Gastrocnemius medialis (tissue), 4 donors: Measurements from ENCODE around the gene PDE7B. TPM values are rescaled to one million over a fixed set of nuclear protein-coding genes. Genes with fewer than 3 reads are reported as not detected.

Experiments
- ATAC-seq, 2 donors: fragments of 150-250 bp; one replicate each; pipeline ENCODE4 v1.9.1; 2016
- DNase-seq, 2 donors: peaks; one replicate each; pipeline ENCODE4 v3.0.0-alpha.2; 2019
- H3K27ac ChIP-seq, 4 donors: fragments of 200-600 bp; sonication (generic); 1 replicate in 1 of 4; 2 replicates in 3 of 4; pipeline ENCODE4 v1.5.1; 2016 to 2018; ENCODE audit warnings: mild to moderate bottlenecking in 2 of 4, moderate library complexity in 1 of 4
- H3K27me3 ChIP-seq, 3 donors: fragments of 200-600 bp; sonication (generic) in 2 of 3; 1 replicate in 1 of 3; 2 replicates in 2 of 3; pipeline versions ENCODE4 v1.5.1 to v1.6.0; 2016 to 2019; ENCODE audit warnings: mild to moderate bottlenecking in 1 of 3, moderate library complexity in 1 of 3
- H3K36me3 ChIP-seq, 2 donors: fragments of 200-600 bp; sonication (generic) in 1 of 2; one replicate each; pipeline ENCODE4 v1.5.1; 2017 to 2018
- H3K4me1 ChIP-seq, 2 donors: fragments of 200-600 bp; sonication (generic) in 1 of 2; one replicate each; pipeline ENCODE4 v1.5.1; 2016 to 2017; ENCODE audit warnings: mild to moderate bottlenecking in 2 of 2
- H3K4me3 ChIP-seq, 4 donors: fragments of 200-600 bp; sonication (generic) in 3 of 4; 1 replicate in 1 of 4; 2 replicates in 3 of 4; pipeline ENCODE4 v1.5.1; 2016 to 2019; ENCODE audit warnings: mild to moderate bottlenecking in 2 of 4
- H3K9me3 ChIP-seq, 3 donors: fragments of 200-600 bp; sonication (generic) in 2 of 3; 1 replicate in 1 of 3; 2 replicates in 2 of 3; pipeline ENCODE4 v1.5.1; 2016 to 2019
- CTCF ChIP-seq, 5 experiments: fragments of 450-650 bp in 3 of 5; fragments of 200-600 bp in 2 of 5; sonication (generic) in 2 of 5; IDR thresholded peaks in 4 of 5; conservative IDR thresholded peaks in 1 of 5; 1 replicate in 4 of 5; 2 replicates in 1 of 5; pipeline ENCODE4 v1.5.1; 2016 to 2019; ENCODE audit warnings: antibody characterized with exemption in 5 of 5, mild to moderate bottlenecking in 3 of 5, moderate library complexity in 3 of 5
- POLR2A ChIP-seq, 2 donors: fragments of 450-650 bp; IDR thresholded peaks; one replicate each; pipeline ENCODE4 v1.6.1; 2017; ENCODE audit warnings: antibody characterized with exemption in 2 of 2, mild to moderate bottlenecking in 2 of 2, moderate library complexity in 2 of 2
- in situ Hi-C, 4 donors: fragments of 200-750 bp; cut with MboI; loops; one replicate each; pipeline versions ENCODE4 v1.15.0 to v1.8.0; 2017; ENCODE audit warnings: low sequenced_read_pairs in 4 of 4
- intact Hi-C: fragments of 100-400 bp; cut with DNase I; formaldehyde crosslinking; loops from one replicate; pipeline ENCODE4 v1.15.1; 2023; ENCODE audit warnings: low total_unique reads
- total RNA-seq, 4 donors: library from RNA; depleted of rRNA; stranded (reverse); fragments of >200 nt; gene quantifications; one replicate each; pipeline versions ENCODE4 v1.1.0 to v1.2.3, GENCODE V29; 2016

PDE7B gene
- total RNA-seq, 4 donors from 2014 or later: 2.2 to 3.6 (median 2.7) TPM

- in situ Hi-C loops: no loop called here
- ATAC-seq (no peak), DNase-seq (no peak)
- no peaks in the 10 kb centered on the region for H3K27me3 ChIP-seq
- H3K36me3 ChIP-seq: no peaks in the 10 kb centered on the region
- no peak overlapping the region for H3K27ac ChIP-seq
- TF ChIP-seq CTCF (IDR thresholded peaks at IDR 0.05 in 4 of 5, conservative IDR thresholded peaks at IDR 0.05 in 1 of 5) (no peak), POLR2A (IDR thresholded peaks at IDR 0.05) (no peak)
- H3K9me3 ChIP-seq: no peaks in the 10 kb centered on the region
- intact Hi-C loops: no loop called here
- no peak overlapping the region for H3K4me3 ChIP-seq
- H3K4me1 ChIP-seq: no peaks in the 10 kb centered on the region
Observed at GRCh38 chr6:135837735-135838449, 13.6 kb upstream of the PDE7B start.

- in situ Hi-C loops (no loop called here), intact Hi-C loops (no loop called here)
- H3K4me3 ChIP-seq: no peak overlapping the region
- no peak overlapping the region for H3K27ac ChIP-seq
- TF ChIP-seq CTCF (IDR thresholded peaks at IDR 0.05 in 4 of 5, conservative IDR thresholded peaks at IDR 0.05 in 1 of 5) (no peak), POLR2A (IDR thresholded peaks at IDR 0.05) (no peak)
- no peaks in the 10 kb centered on the region for H3K4me1 ChIP-seq
- no peak for DNase-seq
- H3K9me3 ChIP-seq: no peaks in the 10 kb centered on the region
- H3K36me3 ChIP-seq: no peaks in the 10 kb centered on the region
- H3K27me3 ChIP-seq: no peaks in the 10 kb centered on the region
- ATAC-seq: no peak
Observed at GRCh38 chr6:135839121-135839520, 12.4 kb upstream of the PDE7B start.

- Histone ChIP-seq H3K9me3 (no peaks in the 10 kb centered on the region), H3K4me1 (no peaks in the 10 kb centered on the region), H3K4me3 (no peak overlapping the region), H3K36me3 (no peaks in the 10 kb centered on the region), H3K27me3 (no peaks in the 10 kb centered on the region), H3K27ac (no peak overlapping the region)
- no peak for DNase-seq
- intact Hi-C loops: no loop called here
- in situ Hi-C loops: no loop called here
- no peak for ATAC-seq
- no peak for TF ChIP-seq POLR2A (IDR thresholded peaks at IDR 0.05)
- no peak for TF ChIP-seq CTCF (IDR thresholded peaks at IDR 0.05 in 4 of 5, conservative IDR thresholded peaks at IDR 0.05 in 1 of 5)
Observed at GRCh38 chr6:135842618-135843392, 8.7 kb upstream of the PDE7B start.

GRCh38 chr6:135850882-135851281, 619 bp upstream of the PDE7B start:
- H3K4me1 ChIP-seq: peaks cover 14 to 22% of the 10 kb centered on the region in 2 donors
- H3K27ac ChIP-seq: peak overlapping the region; percentile 65 to 87 (median 74)
- H3K4me3 ChIP-seq: peak overlapping the region in 3 of 4 donors; percentile 49 to 59 (median 57)
- TF ChIP-seq POLR2A (IDR thresholded peaks at IDR 0.05) (no peak), CTCF (IDR thresholded peaks at IDR 0.05 in 4 of 5, conservative IDR thresholded peaks at IDR 0.05 in 1 of 5) (no peak)
- DNase-seq (no peak), ATAC-seq (no peak)
- intact Hi-C loops (no loop called here), in situ Hi-C loops (no loop called here)
- no peaks in the 10 kb centered on the region for H3K36me3 ChIP-seq
- no peaks in the 10 kb centered on the region for H3K9me3 ChIP-seq
- no peaks in the 10 kb centered on the region for H3K27me3 ChIP-seq
